A549 (cell line): ENCODE data around the gene LRATD1. TPM values are rescaled to one million over a fixed set of nuclear protein-coding genes. Genes with fewer than 3 reads are reported as not detected.

Experiments used
- ATAC-seq, 2 experiments: fragments of 200-7000 bp in 1 of 2; fragments of >200 bp in 1 of 2; cut with Nextera tagmentation in 1 of 2; cut with Tn5 transposase in 1 of 2; 3 replicates each; pipeline versions ENCODE4 v1.8.0 to v1.9.1; 2018 to 2020; ENCODE audit warnings: mild to moderate bottlenecking in 1 of 2, moderate library complexity in 1 of 2
- CTCF ChIA-PET: fragments of 300-600 bp; sonication (Branson Sonifier 250); formaldehyde crosslinking; extraction: SDS; loops from one replicate; lab custom pipeline; 2021; ENCODE audit warnings: antibody characterized with exemption, inconsistent platforms; lab: Yijun Ruan, JAX
- POLR2A ChIA-PET: fragments of 350-600 bp; formaldehyde crosslinking; extraction: SDS; loops from one replicate; lab custom pipeline; 2021; ENCODE audit warnings: antibody characterized with exemption, inconsistent platforms; lab: Yijun Ruan, JAX
- DNase-seq, 2 experiments: peaks; one replicate each; pipeline versions ENCODE4 v3.0.0 to v3.0.0-alpha.2; 2011 to 2016; ENCODE audit warnings: low read depth in 1 of 2, low spot score in 1 of 2
- FAIRE-seq: peaks from 2 replicates; lab custom pipeline; 2011; peaks lifted over from hg19 to GRCh38; lab: Jason Lieb, UNC
- H3K27ac ChIP-seq, 2 experiments: fragments of >200 bp; sonication (Bioruptor Twin); formaldehyde crosslinking; 3 replicates each; pipeline ENCODE4 v1.5.1; 2016 to 2017
- H3K4me1 ChIP-seq: fragments of >200 bp; sonication (Bioruptor Twin); formaldehyde crosslinking; 3 replicates; pipeline ENCODE4 v1.6.1; 2016
- H3K4me2 ChIP-seq: fragments of >200 bp; sonication (Bioruptor Twin); formaldehyde crosslinking; 3 replicates; pipeline ENCODE4 v1.6.1; 2016
- H3K4me3 ChIP-seq: fragments of >200 bp; sonication (Bioruptor Twin); formaldehyde crosslinking; 3 replicates; pipeline ENCODE4 v1.5.1; 2016
- H3K9me3 ChIP-seq: fragments of >200 bp; sonication (Bioruptor Twin); formaldehyde crosslinking; 3 replicates; pipeline ENCODE4 v1.6.1; 2016
- CEBPB ChIP-seq, 2 experiments: fragments of >200 bp in 1 of 2; sonication (Bioruptor Twin) in 1 of 2; formaldehyde crosslinking in 1 of 2; IDR thresholded peaks; 2 replicates each; pipeline ENCODE4 v1.6.1; 2012 to 2016
- EHF ChIP-seq: fragments of 250-450 bp; sonication (Bioruptor Pico); IDR thresholded peaks from 2 replicates; pipeline ENCODE4 v1.5.0; 2020; ENCODE audit warnings: mild to moderate bottlenecking
- EP300 ChIP-seq, 2 experiments: fragments of >200 bp; sonication (Bioruptor Twin); formaldehyde crosslinking; IDR thresholded peaks; 2 replicates in 1 of 2; 3 replicates in 1 of 2; pipeline ENCODE4 v1.6.1; 2016 to 2017
- ESRRA ChIP-seq: fragments of 150-350 bp; IDR thresholded peaks from 2 replicates; pipeline ENCODE4 v1.6.1; 2014; ENCODE audit warnings: mild to moderate bottlenecking, low read length, borderline replicate concordance
- FOSB ChIP-seq: fragments of 250-450 bp; sonication (Bioruptor Pico); IDR thresholded peaks from 2 replicates; pipeline ENCODE4 v1.5.0; 2020; ENCODE audit warnings: mild to moderate bottlenecking, moderate library complexity
- FOXS1 ChIP-seq: fragments of 250-450 bp; sonication (Bioruptor Pico); IDR thresholded peaks from 2 replicates; pipeline ENCODE4 v1.5.0; 2020; ENCODE audit warnings: mild to moderate bottlenecking, moderate library complexity
- GATA3 ChIP-seq: IDR thresholded peaks from 2 replicates; pipeline ENCODE4 v1.6.1; 2012; ENCODE audit warnings: borderline replicate concordance
- HDAC2 ChIP-seq: fragments of 200-600 bp; sonication (generic); IDR thresholded peaks from 2 replicates; pipeline ENCODE4 v1.6.1; 2016
- HEYL ChIP-seq: fragments of 250-450 bp; sonication (Bioruptor Pico); IDR thresholded peaks from 2 replicates; pipeline ENCODE4 v1.8.0; 2021; ENCODE audit warnings: mild to moderate bottlenecking, moderate library complexity
- HOXB13 ChIP-seq: fragments of 250-450 bp; sonication (Bioruptor Pico); IDR thresholded peaks from 2 replicates; pipeline ENCODE4 v1.5.0; 2020; ENCODE audit warnings: low read depth, mild to moderate bottlenecking, moderate library complexity
- MYC ChIP-seq: IDR thresholded peaks from 2 replicates; pipeline ENCODE4 v1.6.1; 2012; ENCODE audit warnings: mild to moderate bottlenecking, inconsistent platforms, low read length, improper control_type of control experiment, borderline replicate concordance
- NPAS2 ChIP-seq: fragments of 250-450 bp; sonication (Bioruptor Pico); IDR thresholded peaks from 2 replicates; pipeline ENCODE4 v1.8.0; 2022; ENCODE audit warnings: mild to moderate bottlenecking, moderate library complexity, borderline replicate concordance
- NR3C1 ChIP-seq: fragments of >200 bp; sonication (Bioruptor Twin); formaldehyde crosslinking; IDR thresholded peaks from 3 replicates; pipeline ENCODE4 v1.6.1; 2017
- PHF8 ChIP-seq: fragments of 200-600 bp; sonication (generic); IDR thresholded peaks from 2 replicates; pipeline ENCODE4 v1.6.1; 2016; ENCODE audit warnings: low read depth, mild to moderate bottlenecking, antibody characterized with exemption, moderate library complexity, borderline replicate concordance
- POLR2AphosphoS2 ChIP-seq: conservative IDR thresholded peaks from 2 replicates; pipeline ENCODE4 v1.6.1; 2012; ENCODE audit warnings: low read length, improper control_type of control experiment, inconsistent platforms
- RARB ChIP-seq: fragments of 250-450 bp; sonication (Bioruptor Pico); IDR thresholded peaks from 2 replicates; pipeline ENCODE4 v1.8.0; 2021; ENCODE audit warnings: mild to moderate bottlenecking, moderate library complexity
- RCOR1 ChIP-seq: fragments of 150-350 bp; IDR thresholded peaks from 2 replicates; pipeline ENCODE4 v1.6.1; 2014; ENCODE audit warnings: antibody characterized with exemption, low read length, low read depth
- RFX5 ChIP-seq: fragments of 450-650 bp; IDR thresholded peaks from 2 replicates; pipeline ENCODE4 v1.7.1; 2014; ENCODE audit warnings: antibody characterized with exemption, mild to moderate bottlenecking, moderate library complexity
- RNF2 ChIP-seq: fragments of 200-600 bp; sonication (generic); IDR thresholded peaks from 2 replicates; pipeline ENCODE4 v1.6.1; 2016; ENCODE audit warnings: low read depth, mild to moderate bottlenecking, antibody characterized with exemption, moderate library complexity, borderline replicate concordance
- SMC3 ChIP-seq: fragments of >200 bp; sonication (Bioruptor Twin); formaldehyde crosslinking; IDR thresholded peaks from 3 replicates; pipeline ENCODE4 v1.6.1; 2018; ENCODE audit warnings: inconsistent platforms
- SREBF2 ChIP-seq: fragments of 450-650 bp; IDR thresholded peaks from 2 replicates; pipeline ENCODE4 v1.6.1; 2014; ENCODE audit warnings: mild to moderate bottlenecking, moderate library complexity
- TFCP2L1 ChIP-seq: fragments of 250-450 bp; sonication (Bioruptor Pico); IDR thresholded peaks from 2 replicates; pipeline ENCODE4 v1.5.0; 2021; ENCODE audit warnings: mild to moderate bottlenecking
- TP53 ChIP-seq: fragments of 250-450 bp; sonication (Bioruptor Pico); IDR thresholded peaks from 2 replicates; pipeline ENCODE4 v1.5.0; 2021; ENCODE audit warnings: mild to moderate bottlenecking, moderate library complexity
- ZFP36 ChIP-seq: fragments of 450-650 bp; IDR thresholded peaks from 2 replicates; pipeline ENCODE4 v1.6.1; 2014; ENCODE audit warnings: borderline replicate concordance; ENCODE audit not compliant: partially characterized antibody
- ZNF302 ChIP-seq: fragments of 250-450 bp; sonication (Bioruptor Pico); IDR thresholded peaks from 2 replicates; pipeline ENCODE4 v1.9.0; 2021; ENCODE audit warnings: inconsistent platforms, mild to moderate bottlenecking, moderate library complexity
- ZSCAN20 ChIP-seq: fragments of 250-450 bp; sonication (Bioruptor Pico); IDR thresholded peaks from 2 replicates; pipeline ENCODE4 v1.8.0; 2022; ENCODE audit warnings: mild to moderate bottlenecking, moderate library complexity
- WGBS: methylation state at CpG from one replicate; pipeline ENCODE4 v1.1.6; 2017; ENCODE audit errors: missing lambda C conversion rate; 5-methylcytosine and 5-hydroxymethylcytosine counted together
- polyA plus RNA-seq, 4 experiments: library from polyadenylated mRNA; depleted of rRNA in 3 of 4; stranded (reverse); fragments of >200 nt; fragmentation: RNase III in 1 of 4; extraction: RNeasy Plus Mini Kit Qiagen cat#74134 plus additional on column Dnase treatment in 1 of 4; gene quantifications; 2 replicates in 3 of 4; 3 replicates in 1 of 4; pipeline ENCODE4 v1.2.3, GENCODE V29; 2011 to 2017
- TF ChIP-seq, protein P1 (sequence below): fragments of 200-600 bp; sonication (generic); IDR thresholded peaks from 2 replicates; pipeline ENCODE4 v1.6.1; 2016; ENCODE audit warnings: antibody characterized with exemption, mild to moderate bottlenecking, moderate library complexity
- TF ChIP-seq, protein P2 (sequence below): IDR thresholded peaks from 2 replicates; pipeline ENCODE4 v1.6.1; 2012
- TF ChIP-seq, protein P3 (sequence below): fragments of >200 bp; sonication (Bioruptor Twin); formaldehyde crosslinking; IDR thresholded peaks from 2 replicates; pipeline ENCODE4 v1.6.1; 2016
- TF ChIP-seq, protein P4 (sequence below): fragments of 150-350 bp; IDR thresholded peaks from 2 replicates; pipeline ENCODE4 v1.6.1; 2014; ENCODE audit warnings: low read depth, mild to moderate bottlenecking, low read length
- TF ChIP-seq, protein P5 (sequence below): fragments of 250-450 bp; sonication (Bioruptor Pico); IDR thresholded peaks from 2 replicates; pipeline ENCODE4 v1.5.0; 2020; ENCODE audit warnings: low read depth, mild to moderate bottlenecking, moderate library complexity

Gene LRATD1
- polyA plus RNA-seq, 2 of the 4 experiments (the other 2 are of a cell fraction): 0.05 TPM; not detected in 1

DNA sequence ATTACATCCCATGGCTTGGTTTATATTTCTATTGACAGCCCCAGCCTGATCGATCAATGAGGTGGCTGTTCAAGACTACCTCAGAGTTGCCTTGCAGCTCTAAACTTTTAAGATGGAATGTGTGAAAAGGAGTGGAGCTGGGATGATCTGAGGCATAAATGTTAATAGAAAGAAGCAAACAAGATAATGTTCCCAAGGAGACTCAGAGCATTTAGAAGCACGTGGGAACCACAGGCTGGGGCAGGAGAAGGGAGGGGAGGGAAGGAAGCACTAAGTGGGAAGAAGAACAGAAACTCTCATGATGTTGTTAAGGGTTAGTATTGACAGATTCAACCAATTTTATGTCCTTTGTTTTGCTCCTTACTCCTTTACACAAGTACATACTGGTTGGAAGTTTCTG, 28.8 kb upstream of the LRATD1 start:
- ATAC-seq: no peak
- Histone ChIP-seq H3K4me3 (no peak overlapping the region), H3K4me2 (no peak overlapping the region), H3K27ac (no peak overlapping the region), H3K9me3 (no peaks in the 10 kb centered on the region), H3K4me1 (no peaks in the 10 kb centered on the region)
- ChIA-PET CTCF (no interaction called here), POLR2A (no interaction called here)
- DNase-seq: no peak
- TF ChIP-seq HOXB13: no peak
- no peak for TF ChIP-seq RCOR1
- TF ChIP-seq NR3C1: no peak
- TF ChIP-seq, protein P1, sequence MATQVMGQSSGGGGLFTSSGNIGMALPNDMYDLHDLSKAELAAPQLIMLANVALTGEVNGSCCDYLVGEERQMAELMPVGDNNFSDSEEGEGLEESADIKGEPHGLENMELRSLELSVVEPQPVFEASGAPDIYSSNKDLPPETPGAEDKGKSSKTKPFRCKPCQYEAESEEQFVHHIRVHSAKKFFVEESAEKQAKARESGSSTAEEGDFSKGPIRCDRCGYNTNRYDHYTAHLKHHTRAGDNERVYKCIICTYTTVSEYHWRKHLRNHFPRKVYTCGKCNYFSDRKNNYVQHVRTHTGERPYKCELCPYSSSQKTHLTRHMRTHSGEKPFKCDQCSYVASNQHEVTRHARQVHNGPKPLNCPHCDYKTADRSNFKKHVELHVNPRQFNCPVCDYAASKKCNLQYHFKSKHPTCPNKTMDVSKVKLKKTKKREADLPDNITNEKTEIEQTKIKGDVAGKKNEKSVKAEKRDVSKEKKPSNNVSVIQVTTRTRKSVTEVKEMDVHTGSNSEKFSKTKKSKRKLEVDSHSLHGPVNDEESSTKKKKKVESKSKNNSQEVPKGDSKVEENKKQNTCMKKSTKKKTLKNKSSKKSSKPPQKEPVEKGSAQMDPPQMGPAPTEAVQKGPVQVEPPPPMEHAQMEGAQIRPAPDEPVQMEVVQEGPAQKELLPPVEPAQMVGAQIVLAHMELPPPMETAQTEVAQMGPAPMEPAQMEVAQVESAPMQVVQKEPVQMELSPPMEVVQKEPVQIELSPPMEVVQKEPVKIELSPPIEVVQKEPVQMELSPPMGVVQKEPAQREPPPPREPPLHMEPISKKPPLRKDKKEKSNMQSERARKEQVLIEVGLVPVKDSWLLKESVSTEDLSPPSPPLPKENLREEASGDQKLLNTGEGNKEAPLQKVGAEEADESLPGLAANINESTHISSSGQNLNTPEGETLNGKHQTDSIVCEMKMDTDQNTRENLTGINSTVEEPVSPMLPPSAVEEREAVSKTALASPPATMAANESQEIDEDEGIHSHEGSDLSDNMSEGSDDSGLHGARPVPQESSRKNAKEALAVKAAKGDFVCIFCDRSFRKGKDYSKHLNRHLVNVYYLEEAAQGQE: no peak
- TF ChIP-seq FOSB (CRISPR knock-in tag): no peak
- TF ChIP-seq RNF2: no peak
- no peak for TF ChIP-seq ZNF302
- TF ChIP-seq TFCP2L1 (CRISPR knock-in tag): no peak
- no peak for TF ChIP-seq RARB (CRISPR knock-in tag)
- no peak for TF ChIP-seq ZSCAN20 (CRISPR knock-in tag)
- TF ChIP-seq TP53 (CRISPR knock-in tag): no peak
- no peak for TF ChIP-seq HDAC2
- TF ChIP-seq FOXS1 (CRISPR knock-in tag): no peak
- TF ChIP-seq POLR2AphosphoS2: no peak
- TF ChIP-seq, protein P2, sequence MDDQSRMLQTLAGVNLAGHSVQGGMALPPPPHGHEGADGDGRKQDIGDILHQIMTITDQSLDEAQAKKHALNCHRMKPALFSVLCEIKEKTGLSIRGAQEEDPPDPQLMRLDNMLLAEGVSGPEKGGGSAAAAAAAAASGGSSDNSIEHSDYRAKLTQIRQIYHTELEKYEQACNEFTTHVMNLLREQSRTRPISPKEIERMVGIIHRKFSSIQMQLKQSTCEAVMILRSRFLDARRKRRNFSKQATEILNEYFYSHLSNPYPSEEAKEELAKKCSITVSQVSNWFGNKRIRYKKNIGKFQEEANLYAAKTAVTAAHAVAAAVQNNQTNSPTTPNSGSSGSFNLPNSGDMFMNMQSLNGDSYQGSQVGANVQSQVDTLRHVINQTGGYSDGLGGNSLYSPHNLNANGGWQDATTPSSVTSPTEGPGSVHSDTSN: no peak
- TF ChIP-seq RFX5: no peak
- no peak for FAIRE-seq
- WGBS: 6% methylated on average over 2 of the region's 2 CpGs

DNA sequence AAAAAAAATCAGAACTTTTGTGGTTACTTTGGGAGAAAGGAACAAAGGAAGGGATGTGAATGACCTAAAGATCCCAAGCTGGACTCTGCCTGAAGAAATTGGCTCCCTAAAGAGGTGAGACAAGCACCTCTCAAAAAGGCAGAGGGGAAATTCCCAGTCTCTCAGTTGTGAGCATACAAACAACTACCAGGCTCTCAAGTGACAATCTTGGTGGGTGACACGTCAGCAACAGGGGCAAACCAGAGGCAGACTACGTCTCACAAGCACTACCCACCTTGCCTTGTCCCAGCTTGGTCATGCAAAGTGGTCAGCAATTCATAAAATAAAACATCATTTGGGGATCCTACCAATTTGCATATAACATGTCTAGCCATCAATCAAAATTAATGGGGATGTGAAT, 24.3 kb upstream of the LRATD1 start:
- 0% methylated on average over 2 of the region's 2 CpGs for WGBS
- TF ChIP-seq, protein P3, sequence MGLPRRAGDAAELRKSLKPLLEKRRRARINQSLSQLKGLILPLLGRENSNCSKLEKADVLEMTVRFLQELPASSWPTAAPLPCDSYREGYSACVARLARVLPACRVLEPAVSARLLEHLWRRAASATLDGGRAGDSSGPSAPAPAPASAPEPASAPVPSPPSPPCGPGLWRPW: no peak
- no peak for TF ChIP-seq FOSB (CRISPR knock-in tag)
- no peak for TF ChIP-seq HEYL (CRISPR knock-in tag)
- no peak for TF ChIP-seq MYC
- no peak for TF ChIP-seq RARB (CRISPR knock-in tag)
- no peak for TF ChIP-seq EHF (CRISPR knock-in tag)
- TF ChIP-seq SREBF2: no peak
- no peak for TF ChIP-seq PHF8
- TF ChIP-seq FOXS1 (CRISPR knock-in tag): no peak
- ChIA-PET CTCF (interaction anchor here (0.7 kb wide), 1 partner anchor 69 kb away, joined by 3 read pairs; no protein-coding TSS in a partner anchor), POLR2A (no interaction called here)
- FAIRE-seq (no peak), ATAC-seq (no peak), DNase-seq (no peak)
- H3K9me3 ChIP-seq: no peaks in the 10 kb centered on the region
- H3K27ac ChIP-seq: no peak overlapping the region
- no peaks in the 10 kb centered on the region for H3K4me1 ChIP-seq
- no peak overlapping the region for H3K4me2 ChIP-seq
- H3K4me3 ChIP-seq: no peak overlapping the region

DNA sequence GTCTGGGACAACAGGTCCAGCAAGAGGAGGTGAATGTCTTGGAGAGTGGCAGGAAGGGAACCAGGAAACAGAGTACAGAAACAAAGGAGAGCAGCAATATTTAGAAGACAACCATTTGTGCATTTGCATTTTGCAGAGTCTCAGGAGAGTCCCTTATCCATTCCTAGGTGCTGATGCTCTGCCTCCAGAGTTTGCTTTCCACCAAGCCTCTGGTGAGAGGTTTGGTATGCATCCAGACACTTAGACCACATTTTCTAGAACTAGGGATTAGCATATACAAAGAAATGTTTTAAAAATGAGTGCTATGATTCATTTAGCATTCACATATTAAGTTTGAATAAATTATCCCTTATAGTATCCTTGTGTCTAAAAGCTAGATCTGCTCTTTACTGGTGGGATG, 18.5 kb upstream of the LRATD1 start:
- ChIA-PET CTCF (no interaction called here), POLR2A (no interaction called here)
- Histone ChIP-seq H3K27ac (no peak overlapping the region), H3K4me2 (no peak overlapping the region), H3K4me3 (no peak overlapping the region), H3K4me1 (no peaks in the 10 kb centered on the region), H3K9me3 (no peaks in the 10 kb centered on the region)
- no peak for FAIRE-seq
- ATAC-seq: no peak
- no peak for DNase-seq
- TF ChIP-seq RNF2 (no peak), ESRRA (no peak), FOSB (CRISPR knock-in tag) (no peak), GATA3 (no peak), ZFP36 (no peak), FOXS1 (CRISPR knock-in tag) (no peak), CEBPB (IDR thresholded peaks at IDR 0.05) (no peak), EP300 (IDR thresholded peaks at IDR 0.05) (no peak), SMC3 (no peak), NPAS2 (CRISPR knock-in tag) (no peak), EHF (CRISPR knock-in tag) (no peak), HOXB13 (no peak), SREBF2 (no peak)
- TF ChIP-seq, protein P4, sequence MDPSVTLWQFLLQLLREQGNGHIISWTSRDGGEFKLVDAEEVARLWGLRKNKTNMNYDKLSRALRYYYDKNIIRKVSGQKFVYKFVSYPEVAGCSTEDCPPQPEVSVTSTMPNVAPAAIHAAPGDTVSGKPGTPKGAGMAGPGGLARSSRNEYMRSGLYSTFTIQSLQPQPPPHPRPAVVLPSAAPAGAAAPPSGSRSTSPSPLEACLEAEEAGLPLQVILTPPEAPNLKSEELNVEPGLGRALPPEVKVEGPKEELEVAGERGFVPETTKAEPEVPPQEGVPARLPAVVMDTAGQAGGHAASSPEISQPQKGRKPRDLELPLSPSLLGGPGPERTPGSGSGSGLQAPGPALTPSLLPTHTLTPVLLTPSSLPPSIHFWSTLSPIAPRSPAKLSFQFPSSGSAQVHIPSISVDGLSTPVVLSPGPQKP: no peak
- TF ChIP-seq, protein P5, sequence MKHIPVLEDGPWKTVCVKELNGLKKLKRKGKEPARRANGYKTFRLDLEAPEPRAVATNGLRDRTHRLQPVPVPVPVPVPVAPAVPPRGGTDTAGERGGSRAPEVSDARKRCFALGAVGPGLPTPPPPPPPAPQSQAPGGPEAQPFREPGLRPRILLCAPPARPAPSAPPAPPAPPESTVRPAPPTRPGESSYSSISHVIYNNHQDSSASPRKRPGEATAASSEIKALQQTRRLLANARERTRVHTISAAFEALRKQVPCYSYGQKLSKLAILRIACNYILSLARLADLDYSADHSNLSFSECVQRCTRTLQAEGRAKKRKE: no peak
